Uterus (tissue), 4 donors: ENCODE results near the gene PANK4. TPM values are rescaled to one million over a fixed set of nuclear protein-coding genes. Genes with fewer than 3 reads are reported as not detected.

ENCODE experiments used
- DNase-seq, 2 donors: peaks; one replicate each; pipeline ENCODE4 v3.0.0-alpha.2; 2019 to 2020
- H3K27ac ChIP-seq, 2 donors: fragments of 200-600 bp; sonication (generic); 1 replicate in 1 of 2; 2 replicates in 1 of 2; pipeline ENCODE4 v1.5.1; 2016 to 2018
- H3K27me3 ChIP-seq, 2 donors: fragments of 200-600 bp; sonication (generic); one replicate each; pipeline ENCODE4 v1.5.1; 2018 to 2019; ENCODE audit warnings: control low read depth in 1 of 2
- H3K36me3 ChIP-seq, 2 donors: fragments of 200-600 bp; sonication (generic); one replicate each; pipeline ENCODE4 v1.5.1; 2019; ENCODE audit warnings: control low read depth in 1 of 2
- H3K4me1 ChIP-seq, 2 donors: fragments of 200-600 bp; sonication (generic); one replicate each; pipeline ENCODE4 v1.5.1; 2018 to 2019; ENCODE audit warnings: control low read depth in 1 of 2
- H3K4me3 ChIP-seq, 2 donors: fragments of 200-600 bp; sonication (generic); 1 replicate in 1 of 2; 2 replicates in 1 of 2; pipeline ENCODE4 v1.5.1; 2018 to 2019; ENCODE audit warnings: mild to moderate bottlenecking in 1 of 2
- H3K9me3 ChIP-seq, 2 donors: fragments of 200-600 bp; sonication (generic); one replicate each; pipeline ENCODE4 v1.5.1; 2019; ENCODE audit warnings: control low read depth in 1 of 2
- POLR2A ChIP-seq, 2 donors: fragments of 450-650 bp; IDR thresholded peaks; one replicate each; pipeline ENCODE4 v1.6.1; 2016; ENCODE audit warnings: antibody characterized with exemption in 2 of 2, mild to moderate bottlenecking in 1 of 2, moderate library complexity in 1 of 2
- intact Hi-C: fragments of 100-400 bp; cut with DNase I; formaldehyde crosslinking; loops from one replicate; pipeline ENCODE4 v1.15.1; 2023; ENCODE audit warnings: low total_unique reads
- total RNA-seq, 4 donors: library from RNA; depleted of rRNA in 3 of 4; stranded (reverse); fragments of >200 nt in 3 of 4; gene quantifications; one replicate each; pipeline versions ENCODE4 v1.1.0 to v1.2.4, GENCODE V29; 2014 to 2023
- TF ChIP-seq, protein P1 (sequence below), 4 experiments: fragments of 200-600 bp in 2 of 4; fragments of 450-650 bp in 2 of 4; sonication (generic) in 2 of 4; IDR thresholded peaks; one replicate each; pipeline ENCODE4 v1.5.1; 2016 to 2019; ENCODE audit warnings: antibody characterized with exemption in 4 of 4, mild to moderate bottlenecking in 2 of 4, moderate library complexity in 1 of 4
- donor health status: DM: yes; HTN: yes; CAD: no.

PANK4 gene
- total RNA-seq, 4 donors from 2014 or later: 29.2 to 43.9 (median 33.6) TPM

DNA sequence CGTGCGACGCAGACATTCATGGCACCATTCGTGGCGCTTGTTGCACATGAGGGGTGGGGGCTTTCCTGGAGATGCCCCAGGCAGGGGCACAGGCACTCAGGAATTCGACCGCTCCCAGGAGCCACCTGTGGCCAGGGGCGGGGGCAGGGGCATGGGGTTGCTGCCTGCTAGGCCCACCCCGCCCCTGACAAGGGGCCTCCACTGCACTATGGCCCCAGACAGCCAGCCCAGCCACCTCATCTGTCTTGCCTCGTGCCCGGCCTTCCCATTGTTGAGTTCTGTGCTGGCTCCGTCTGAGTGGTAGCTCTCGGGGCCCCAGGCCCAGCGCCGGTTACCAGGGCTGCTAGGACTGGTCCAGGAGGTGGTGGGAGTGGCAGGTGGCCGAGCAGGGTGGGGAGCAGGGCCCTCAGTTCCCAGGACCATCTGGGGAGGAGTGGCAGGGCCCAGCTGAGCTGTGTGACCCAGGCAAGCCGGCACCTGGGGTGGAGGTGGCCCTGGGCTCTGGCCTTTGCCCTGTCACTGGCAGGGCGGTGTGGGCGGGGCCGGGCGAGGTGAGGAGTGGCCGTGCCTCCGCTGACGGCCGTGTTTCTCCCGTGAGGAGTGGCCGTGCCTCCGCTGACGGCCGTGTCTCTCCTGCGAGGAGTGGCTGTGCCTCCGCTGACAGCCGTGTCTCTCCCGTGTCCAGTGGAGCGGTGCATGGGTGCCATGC, 48.5 kb downstream of the PANK4 start:
- no peaks in the 10 kb centered on the region for H3K4me1 ChIP-seq
- no peak overlapping the region for H3K4me3 ChIP-seq
- no peak overlapping the region for H3K27ac ChIP-seq
- H3K36me3 ChIP-seq: no peaks in the 10 kb centered on the region
- no peak for DNase-seq
- no peak for TF ChIP-seq POLR2A (IDR thresholded peaks at IDR 0.05)
- TF ChIP-seq, protein P1, sequence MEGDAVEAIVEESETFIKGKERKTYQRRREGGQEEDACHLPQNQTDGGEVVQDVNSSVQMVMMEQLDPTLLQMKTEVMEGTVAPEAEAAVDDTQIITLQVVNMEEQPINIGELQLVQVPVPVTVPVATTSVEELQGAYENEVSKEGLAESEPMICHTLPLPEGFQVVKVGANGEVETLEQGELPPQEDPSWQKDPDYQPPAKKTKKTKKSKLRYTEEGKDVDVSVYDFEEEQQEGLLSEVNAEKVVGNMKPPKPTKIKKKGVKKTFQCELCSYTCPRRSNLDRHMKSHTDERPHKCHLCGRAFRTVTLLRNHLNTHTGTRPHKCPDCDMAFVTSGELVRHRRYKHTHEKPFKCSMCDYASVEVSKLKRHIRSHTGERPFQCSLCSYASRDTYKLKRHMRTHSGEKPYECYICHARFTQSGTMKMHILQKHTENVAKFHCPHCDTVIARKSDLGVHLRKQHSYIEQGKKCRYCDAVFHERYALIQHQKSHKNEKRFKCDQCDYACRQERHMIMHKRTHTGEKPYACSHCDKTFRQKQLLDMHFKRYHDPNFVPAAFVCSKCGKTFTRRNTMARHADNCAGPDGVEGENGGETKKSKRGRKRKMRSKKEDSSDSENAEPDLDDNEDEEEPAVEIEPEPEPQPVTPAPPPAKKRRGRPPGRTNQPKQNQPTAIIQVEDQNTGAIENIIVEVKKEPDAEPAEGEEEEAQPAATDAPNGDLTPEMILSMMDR (IDR thresholded peaks at IDR 0.05): no peak
- H3K9me3 ChIP-seq: no peaks in the 10 kb centered on the region
- H3K27me3 ChIP-seq: no peaks in the 10 kb centered on the region
- intact Hi-C loops: no loop called here

DNA sequence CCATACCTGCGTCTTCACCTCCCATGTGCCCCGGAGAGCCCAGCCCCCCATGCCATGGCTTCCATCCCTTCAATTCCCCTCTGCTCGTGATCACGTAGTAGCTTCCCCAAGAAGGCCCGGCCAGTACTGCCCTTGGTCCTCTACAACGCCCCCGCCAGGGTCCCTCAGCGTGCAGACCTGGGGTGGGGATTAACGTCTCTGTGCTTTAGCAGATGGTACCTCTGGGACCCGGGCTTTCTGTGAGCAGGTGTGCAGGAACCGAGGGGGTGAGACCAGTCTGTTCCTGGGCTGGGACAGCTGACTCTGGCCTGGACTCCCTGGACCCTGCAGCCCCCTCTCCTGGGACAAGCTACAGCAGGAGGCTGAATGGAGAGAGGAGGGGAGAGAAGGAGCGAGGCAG, 49.1 kb downstream of the PANK4 start:
- H3K4me1 ChIP-seq: no peaks in the 10 kb centered on the region
- no peak for DNase-seq
- no peaks in the 10 kb centered on the region for H3K9me3 ChIP-seq
- H3K4me3 ChIP-seq: no peak overlapping the region
- TF ChIP-seq POLR2A (IDR thresholded peaks at IDR 0.05): no peak
- TF ChIP-seq, protein P1 (IDR thresholded peaks at IDR 0.05): no peak
- intact Hi-C loops: no loop called here
- no peak overlapping the region for H3K27ac ChIP-seq
- H3K27me3 ChIP-seq: no peaks in the 10 kb centered on the region
- H3K36me3 ChIP-seq: no peaks in the 10 kb centered on the region

DNA sequence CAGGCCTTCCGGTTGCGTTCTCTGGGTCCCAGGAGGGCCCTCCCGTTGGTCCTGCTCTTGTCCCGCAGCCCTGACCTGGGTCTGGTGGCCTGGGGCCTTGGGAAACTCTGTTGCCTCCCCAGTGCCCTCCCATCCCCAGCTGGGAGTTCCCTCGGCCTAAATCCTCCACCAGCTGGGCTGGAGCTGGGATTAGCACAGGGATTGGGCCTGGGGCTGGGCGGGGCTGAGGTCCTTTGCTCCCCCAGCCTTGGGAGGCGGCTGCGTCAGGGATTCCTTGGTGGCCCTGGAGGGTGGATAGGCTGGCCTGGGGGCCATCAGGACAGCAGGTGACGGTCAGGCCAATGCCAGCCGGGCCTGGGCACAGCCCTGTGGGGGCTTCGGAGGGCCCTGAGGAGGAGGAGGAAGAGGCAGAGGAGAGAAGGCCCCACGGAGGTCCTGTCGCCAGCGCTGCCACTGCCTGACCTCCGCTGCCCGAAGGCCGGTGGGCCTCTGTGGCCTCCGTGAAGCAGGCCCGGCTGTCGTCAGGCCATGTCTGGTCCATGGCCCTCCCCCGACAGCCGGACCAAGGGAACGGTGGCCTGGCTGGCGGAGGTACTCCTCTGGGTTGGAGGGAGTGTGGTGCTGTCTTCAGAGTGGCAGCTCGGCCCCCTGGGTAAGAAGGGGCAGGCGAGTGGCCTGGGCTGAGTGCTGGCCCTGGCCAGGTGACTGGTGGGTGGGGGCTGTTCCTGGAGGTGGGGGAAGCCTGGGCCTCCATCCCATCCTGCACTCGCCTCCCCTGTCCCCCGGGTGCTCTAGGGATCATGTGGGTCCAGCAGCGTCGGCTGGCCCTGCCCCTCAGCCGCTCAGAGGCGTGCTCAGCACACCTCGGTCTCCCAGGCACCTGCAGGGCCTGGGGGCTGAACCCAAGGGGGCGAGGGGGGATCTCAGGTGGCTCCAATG, 50.1 kb downstream of the PANK4 start, which contains the start of gene PLCH2:
TSS of gene PLCH2 (plus strand) at position 229 of the 939 bp plus-strand sequence. CDS start at position 529, 300 bp downstream.
- TF ChIP-seq, protein P1 (IDR thresholded peaks at IDR 0.05): no peak
- no peak for TF ChIP-seq POLR2A (IDR thresholded peaks at IDR 0.05)
- Histone ChIP-seq H3K9me3 (no peaks in the 10 kb centered on the region), H3K27ac (no peak within 1 kb of the TSS), H3K27me3 (no peaks in the 10 kb centered on the region), H3K4me1 (no peaks in the 10 kb centered on the region), H3K36me3 (no peaks in the 10 kb centered on the region), H3K4me3 (no peak within 1 kb of the TSS)
- no peak for DNase-seq
- intact Hi-C loops: no loop called here

DNA sequence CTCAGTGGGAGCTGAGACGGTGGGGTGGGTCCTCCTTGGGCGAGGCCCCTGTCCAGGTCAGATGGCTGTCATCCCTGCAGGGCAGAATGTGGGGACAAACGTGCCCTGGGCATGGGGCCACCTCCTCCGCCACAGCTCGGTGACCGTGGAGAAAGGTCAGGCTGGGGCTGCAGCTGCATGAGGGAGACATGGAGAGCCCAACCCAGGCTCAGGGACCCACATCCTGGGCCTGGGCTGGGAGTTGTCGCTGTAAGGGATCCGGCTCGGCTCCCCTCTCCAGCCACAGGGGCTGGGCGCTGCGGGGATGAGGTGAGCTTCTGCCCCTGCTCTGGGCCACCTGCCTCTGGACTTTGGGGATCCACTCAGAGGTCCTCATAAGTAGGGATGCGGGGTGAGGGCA, 50.8 kb downstream of the PANK4 start:
- no peak for TF ChIP-seq POLR2A (IDR thresholded peaks at IDR 0.05)
- TF ChIP-seq, protein P1 (IDR thresholded peaks at IDR 0.05): no peak
- intact Hi-C loops: no loop called here
- DNase-seq: no peak
- H3K27ac ChIP-seq: no peak overlapping the region
- H3K36me3 ChIP-seq: no peaks in the 10 kb centered on the region
- no peaks in the 10 kb centered on the region for H3K9me3 ChIP-seq
- H3K4me1 ChIP-seq: no peaks in the 10 kb centered on the region
- no peaks in the 10 kb centered on the region for H3K27me3 ChIP-seq
- H3K4me3 ChIP-seq: no peak overlapping the region

DNA sequence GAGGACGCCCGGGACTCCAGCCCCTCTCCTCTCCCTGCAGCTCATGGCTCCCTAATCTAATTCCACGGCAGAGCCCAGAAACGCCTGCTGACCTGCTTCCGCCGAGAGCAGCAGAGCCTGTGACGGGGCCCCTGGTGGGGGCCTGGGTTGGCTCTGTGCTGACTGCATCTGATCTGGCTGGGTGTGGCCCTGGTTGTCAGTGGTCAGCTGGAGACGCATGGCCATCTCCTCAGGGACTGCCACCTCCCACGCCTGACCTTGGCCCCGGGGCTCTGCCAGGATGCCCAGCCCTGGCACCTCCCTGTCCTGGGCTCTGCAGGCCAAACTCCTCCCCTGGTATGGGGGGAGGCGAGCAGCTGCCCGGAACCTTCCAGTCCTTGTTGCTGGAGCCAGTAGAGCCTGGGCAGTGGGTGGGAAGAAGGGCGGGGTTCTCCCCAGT, 51.4 kb downstream of the PANK4 start:
- no peaks in the 10 kb centered on the region for H3K27me3 ChIP-seq
- H3K4me1 ChIP-seq: no peaks in the 10 kb centered on the region
- H3K27ac ChIP-seq: no peak overlapping the region
- no peaks in the 10 kb centered on the region for H3K36me3 ChIP-seq
- TF ChIP-seq, protein P1 (IDR thresholded peaks at IDR 0.05): no peak
- no peak for TF ChIP-seq POLR2A (IDR thresholded peaks at IDR 0.05)
- DNase-seq: peak in 1 of 2 donors; percentile 20
- H3K4me3 ChIP-seq: no peak overlapping the region
- no peaks in the 10 kb centered on the region for H3K9me3 ChIP-seq
- intact Hi-C loops: no loop called here
